Measurements from ENCODE around the gene HSPA12B. TPM values are rescaled to one million over a fixed set of nuclear protein-coding genes. Genes with fewer than 3 reads are reported as not detected.

The HSPA12B gene
- total and polyA plus RNA-seq, 2 of the 13 experiments (the other 11 are each of a cell fraction or from before 2014, with no cell fraction given), result 0.01 TPM; not detected in 1

DNA sequence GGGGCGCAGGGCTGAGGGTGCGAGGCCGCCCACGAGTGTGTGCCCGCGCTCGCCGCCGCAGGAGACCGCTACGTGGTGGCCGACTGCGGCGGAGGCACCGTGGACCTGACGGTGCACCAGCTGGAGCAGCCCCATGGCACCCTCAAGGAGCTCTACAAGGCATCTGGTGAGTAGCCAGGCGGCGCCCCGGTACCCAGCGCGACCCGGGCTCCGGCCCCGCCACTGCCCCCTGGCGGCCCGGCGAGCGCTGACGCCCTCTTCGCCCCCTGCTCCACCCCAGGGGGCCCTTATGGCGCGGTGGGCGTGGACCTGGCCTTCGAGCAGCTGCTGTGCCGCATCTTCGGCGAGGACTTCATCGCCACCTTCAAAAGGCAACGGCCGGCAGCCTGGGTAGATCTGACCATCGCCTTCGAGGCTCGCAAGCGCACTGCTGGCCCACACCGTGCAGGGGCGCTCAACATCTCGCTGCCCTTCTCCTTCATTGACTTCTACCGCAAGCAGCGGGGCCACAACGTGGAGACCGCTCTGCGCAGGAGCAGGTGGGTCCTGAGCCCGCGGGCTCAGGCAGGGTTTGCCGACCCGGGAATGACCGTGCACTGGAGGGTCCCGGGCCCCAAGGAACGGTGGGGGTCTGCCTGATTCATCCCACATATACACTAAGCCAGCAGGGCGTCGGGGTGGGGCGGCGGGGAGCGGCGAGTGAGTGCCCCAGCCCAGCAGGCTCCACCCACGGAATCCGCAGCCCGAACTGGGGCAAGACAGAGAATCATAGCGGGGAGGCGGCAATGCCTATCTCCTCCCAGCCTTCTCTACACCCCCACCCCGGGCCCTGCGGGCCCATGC lies 17.4 kb downstream of the HSPA12B start (continued):
- TF ChIP-seq, protein P1, sequence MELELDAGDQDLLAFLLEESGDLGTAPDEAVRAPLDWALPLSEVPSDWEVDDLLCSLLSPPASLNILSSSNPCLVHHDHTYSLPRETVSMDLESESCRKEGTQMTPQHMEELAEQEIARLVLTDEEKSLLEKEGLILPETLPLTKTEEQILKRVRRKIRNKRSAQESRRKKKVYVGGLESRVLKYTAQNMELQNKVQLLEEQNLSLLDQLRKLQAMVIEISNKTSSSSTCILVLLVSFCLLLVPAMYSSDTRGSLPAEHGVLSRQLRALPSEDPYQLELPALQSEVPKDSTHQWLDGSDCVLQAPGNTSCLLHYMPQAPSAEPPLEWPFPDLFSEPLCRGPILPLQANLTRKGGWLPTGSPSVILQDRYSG (CRISPR knock-in tag; IDR thresholded peaks at IDR 0.05), result no peak
- TF ChIP-seq, protein P2, sequence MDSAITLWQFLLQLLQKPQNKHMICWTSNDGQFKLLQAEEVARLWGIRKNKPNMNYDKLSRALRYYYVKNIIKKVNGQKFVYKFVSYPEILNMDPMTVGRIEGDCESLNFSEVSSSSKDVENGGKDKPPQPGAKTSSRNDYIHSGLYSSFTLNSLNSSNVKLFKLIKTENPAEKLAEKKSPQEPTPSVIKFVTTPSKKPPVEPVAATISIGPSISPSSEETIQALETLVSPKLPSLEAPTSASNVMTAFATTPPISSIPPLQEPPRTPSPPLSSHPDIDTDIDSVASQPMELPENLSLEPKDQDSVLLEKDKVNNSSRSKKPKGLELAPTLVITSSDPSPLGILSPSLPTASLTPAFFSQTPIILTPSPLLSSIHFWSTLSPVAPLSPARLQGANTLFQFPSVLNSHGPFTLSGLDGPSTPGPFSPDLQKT (CRISPR knock-in tag; IDR thresholded peaks at IDR 0.05; ENCODE audit: borderline replicate concordance), result no peak
- TF ChIP-seq, protein P3, sequence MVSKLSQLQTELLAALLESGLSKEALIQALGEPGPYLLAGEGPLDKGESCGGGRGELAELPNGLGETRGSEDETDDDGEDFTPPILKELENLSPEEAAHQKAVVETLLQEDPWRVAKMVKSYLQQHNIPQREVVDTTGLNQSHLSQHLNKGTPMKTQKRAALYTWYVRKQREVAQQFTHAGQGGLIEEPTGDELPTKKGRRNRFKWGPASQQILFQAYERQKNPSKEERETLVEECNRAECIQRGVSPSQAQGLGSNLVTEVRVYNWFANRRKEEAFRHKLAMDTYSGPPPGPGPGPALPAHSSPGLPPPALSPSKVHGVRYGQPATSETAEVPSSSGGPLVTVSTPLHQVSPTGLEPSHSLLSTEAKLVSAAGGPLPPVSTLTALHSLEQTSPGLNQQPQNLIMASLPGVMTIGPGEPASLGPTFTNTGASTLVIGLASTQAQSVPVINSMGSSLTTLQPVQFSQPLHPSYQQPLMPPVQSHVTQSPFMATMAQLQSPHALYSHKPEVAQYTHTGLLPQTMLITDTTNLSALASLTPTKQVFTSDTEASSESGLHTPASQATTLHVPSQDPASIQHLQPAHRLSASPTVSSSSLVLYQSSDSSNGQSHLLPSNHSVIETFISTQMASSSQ (IDR thresholded peaks at IDR 0.05; ENCODE audit: low read depth), result no peak
- TF ChIP-seq, protein P3 (CRISPR knock-in tag; IDR thresholded peaks at IDR 0.05; ENCODE audit: borderline replicate concordance), result no peak; the same call in 1 of the 2 replicates
- TF ChIP-seq, protein P4, sequence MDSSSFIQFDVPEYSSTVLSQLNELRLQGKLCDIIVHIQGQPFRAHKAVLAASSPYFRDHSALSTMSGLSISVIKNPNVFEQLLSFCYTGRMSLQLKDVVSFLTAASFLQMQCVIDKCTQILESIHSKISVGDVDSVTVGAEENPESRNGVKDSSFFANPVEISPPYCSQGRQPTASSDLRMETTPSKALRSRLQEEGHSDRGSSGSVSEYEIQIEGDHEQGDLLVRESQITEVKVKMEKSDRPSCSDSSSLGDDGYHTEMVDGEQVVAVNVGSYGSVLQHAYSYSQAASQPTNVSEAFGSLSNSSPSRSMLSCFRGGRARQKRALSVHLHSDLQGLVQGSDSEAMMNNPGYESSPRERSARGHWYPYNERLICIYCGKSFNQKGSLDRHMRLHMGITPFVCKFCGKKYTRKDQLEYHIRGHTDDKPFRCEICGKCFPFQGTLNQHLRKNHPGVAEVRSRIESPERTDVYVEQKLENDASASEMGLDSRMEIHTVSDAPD (CRISPR knock-in tag; IDR thresholded peaks at IDR 0.05), result no peak
- TF ChIP-seq DPF2 (CRISPR knock-in tag; IDR thresholded peaks at IDR 0.05; ENCODE audit: borderline replicate concordance, low read depth), result no peak
- TF ChIP-seq, protein P5, sequence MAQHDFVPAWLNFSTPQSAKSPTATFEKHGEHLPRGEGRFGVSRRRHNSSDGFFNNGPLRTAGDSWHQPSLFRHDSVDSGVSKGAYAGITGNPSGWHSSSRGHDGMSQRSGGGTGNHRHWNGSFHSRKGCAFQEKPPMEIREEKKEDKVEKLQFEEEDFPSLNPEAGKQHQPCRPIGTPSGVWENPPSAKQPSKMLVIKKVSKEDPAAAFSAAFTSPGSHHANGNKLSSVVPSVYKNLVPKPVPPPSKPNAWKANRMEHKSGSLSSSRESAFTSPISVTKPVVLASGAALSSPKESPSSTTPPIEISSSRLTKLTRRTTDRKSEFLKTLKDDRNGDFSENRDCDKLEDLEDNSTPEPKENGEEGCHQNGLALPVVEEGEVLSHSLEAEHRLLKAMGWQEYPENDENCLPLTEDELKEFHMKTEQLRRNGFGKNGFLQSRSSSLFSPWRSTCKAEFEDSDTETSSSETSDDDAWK (CRISPR knock-in tag; IDR thresholded peaks at IDR 0.05), result no peak
- no peak for TF ChIP-seq NPAS2 (CRISPR knock-in tag; IDR thresholded peaks at IDR 0.05; ENCODE audit: borderline replicate concordance)
- TF ChIP-seq PHF20 (CRISPR knock-in tag; IDR thresholded peaks at IDR 0.05), result no peak
- peak; percentile 13; the same call in 1 of the 3 replicates for TF ChIP-seq MXI1 (IDR thresholded peaks at IDR 0.05; ENCODE audit: borderline replicate concordance, low read depth, low read length)
- no peak for TF ChIP-seq ZSCAN30 (CRISPR knock-in tag; IDR thresholded peaks at IDR 0.05)
- TF ChIP-seq SP5 (CRISPR knock-in tag; IDR thresholded peaks at IDR 0.05; ENCODE audit: borderline replicate concordance, low read depth), result peak; percentile 48; the same call in 1 of the 2 replicates
- TF ChIP-seq EED (CRISPR knock-in tag; IDR thresholded peaks at IDR 0.05), result peak; percentile 69; the same call in 1 of the 2 replicates
- TF ChIP-seq ZFP82 (CRISPR knock-in tag; IDR thresholded peaks at IDR 0.05; ENCODE audit: borderline replicate concordance), result 0 out of 2 replicates have a peak, but pooled peaks have one; percentile 33
- 0 out of 2 replicates have a peak, but pooled peaks have one; percentile 92 for TF ChIP-seq CC2D1A (CRISPR knock-in tag; IDR thresholded peaks at IDR 0.05)
- TF ChIP-seq ZNF816 (CRISPR knock-in tag; IDR thresholded peaks at IDR 0.05; ENCODE audit: borderline replicate concordance), result no peak
- TF ChIP-seq ZNF296 (CRISPR knock-in tag; conservative IDR thresholded peaks at IDR 0.05), result no peak; the same call in 1 of the 2 replicates

Data from HepG2 (cell line).